WTC11 (cell line): Measurements from ENCODE around the gene CHKB.

Source experiments
- AFF4 ChIP-seq: sonication (generic); formaldehyde crosslinking; IDR thresholded peaks from 2 replicates; pipeline ENCODE4 v1.8.1; 2023; ENCODE audit warnings: mild to moderate bottlenecking, missing genetic modification reagents, borderline replicate concordance
- ATF2 ChIP-seq: sonication (generic); formaldehyde crosslinking; IDR thresholded peaks from 2 replicates; pipeline ENCODE4 v1.8.1; 2022; ENCODE audit warnings: low read depth, missing genetic modification reagents, borderline replicate concordance
- CTCF ChIP-seq: fragments of 200-600 bp; IDR thresholded peaks from 2 replicates; pipeline ENCODE4 v1.8.0; 2022; ENCODE audit warnings: antibody characterized with exemption
- HMGA2 ChIP-seq: fragments of 250-450 bp; sonication (Bioruptor Pico); IDR thresholded peaks from 2 replicates; pipeline ENCODE4 v1.4.0; 2021; ENCODE audit warnings: mild to moderate bottlenecking, moderate library complexity
- IRF2 ChIP-seq: sonication (generic); formaldehyde crosslinking; IDR thresholded peaks from 2 replicates; pipeline ENCODE4 v1.8.0; 2022; ENCODE audit warnings: low read depth, missing genetic modification reagents, borderline replicate concordance
- JUN ChIP-seq: sonication (generic); formaldehyde crosslinking; IDR thresholded peaks from 2 replicates; pipeline ENCODE4 v1.8.0; 2023; ENCODE audit warnings: mild to moderate bottlenecking, missing genetic modification reagents
- NFYB ChIP-seq: sonication (generic); formaldehyde crosslinking; conservative IDR thresholded peaks from 2 replicates; pipeline ENCODE4 v1.8.0; 2022; ENCODE audit warnings: low read depth, missing genetic modification reagents
- NR3C1 ChIP-seq: sonication (generic); formaldehyde crosslinking; conservative IDR thresholded peaks from 2 replicates; pipeline ENCODE4 v1.8.1; 2023; ENCODE audit warnings: low read depth, mild to moderate bottlenecking, missing genetic modification reagents
- PRRX2 ChIP-seq: fragments of 250-450 bp; sonication (Bioruptor Pico); IDR thresholded peaks from 2 replicates; pipeline ENCODE4 v1.8.0; 2021; ENCODE audit warnings: mild to moderate bottlenecking
- SMAD3 ChIP-seq: sonication (generic); formaldehyde crosslinking; IDR thresholded peaks from 2 replicates; pipeline ENCODE4 v1.8.0; 2022; ENCODE audit warnings: missing genetic modification reagents, mild to moderate bottlenecking, borderline replicate concordance
- ZNF138 ChIP-seq: sonication (generic); formaldehyde crosslinking; conservative IDR thresholded peaks from 2 replicates; pipeline ENCODE4 v1.8.1; 2022; ENCODE audit warnings: mild to moderate bottlenecking, moderate library complexity, missing genetic modification reagents
- TF ChIP-seq, protein P1 (sequence below): sonication (generic); formaldehyde crosslinking; conservative IDR thresholded peaks from 2 replicates; pipeline ENCODE4 v1.8.1; 2022; ENCODE audit warnings: mild to moderate bottlenecking, missing genetic modification reagents

DNA sequence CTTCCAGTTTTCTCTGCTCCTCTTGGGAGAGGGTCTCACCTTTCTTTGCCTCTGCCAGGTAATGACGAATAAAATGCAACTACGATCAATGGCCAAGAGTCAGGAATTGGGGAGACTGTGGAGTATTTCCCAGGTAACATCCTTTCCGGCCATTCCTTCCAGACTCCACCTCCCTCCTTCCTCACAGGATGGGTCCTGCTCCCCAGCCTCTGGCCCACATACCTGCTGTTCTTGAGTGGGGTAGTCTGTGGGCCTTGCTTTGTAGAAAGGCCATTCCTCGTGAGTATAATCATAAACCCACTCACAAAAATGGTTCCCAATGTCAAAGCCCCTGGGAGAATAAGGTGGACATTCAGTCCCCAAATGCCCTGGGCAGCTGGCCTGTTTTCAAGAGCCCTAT, 2.9 kb downstream of the CHKB start:
- TF ChIP-seq JUN (CRISPR knock-in tag) (no peak), CTCF (no peak), HMGA2 (CRISPR knock-in tag) (no peak), SMAD3 (no peak), NR3C1 (CRISPR knock-in tag) (no peak), ATF2 (CRISPR knock-in tag) (no peak), ZNF138 (no peak), IRF2 (CRISPR knock-in tag) (no peak), NFYB (CRISPR knock-in tag) (no peak), PRRX2 (CRISPR knock-in tag) (no peak), AFF4 (no peak)
- TF ChIP-seq, protein P1, sequence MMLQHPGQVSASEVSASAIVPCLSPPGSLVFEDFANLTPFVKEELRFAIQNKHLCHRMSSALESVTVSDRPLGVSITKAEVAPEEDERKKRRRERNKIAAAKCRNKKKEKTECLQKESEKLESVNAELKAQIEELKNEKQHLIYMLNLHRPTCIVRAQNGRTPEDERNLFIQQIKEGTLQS (CRISPR knock-in tag): no peak
